ENCODE data around the gene DST. TPM values are rescaled to one million over a fixed set of nuclear protein-coding genes. Genes with fewer than 3 reads are reported as not detected.
A peak's percentile ranks its signal among the peaks of the same experiment; 100 is the strongest.

DST gene
- total RNA-seq, 4 donors from 2014 or later, result 410 to 588 (median 521) TPM

- TF ChIP-seq POLR2AphosphoS5 (IDR thresholded peaks at IDR 0.05), result no peak
- TF ChIP-seq CTCF (IDR thresholded peaks at IDR 0.05), result no peak
- TF ChIP-seq EP300 (IDR thresholded peaks at IDR 0.05), result no peak
- TF ChIP-seq POLR2A (IDR thresholded peaks at IDR 0.05; ENCODE audit: low read depth), result no peak
- Histone ChIP-seq H3K27me3 (no peaks in the 10 kb centered on the region), H3K4me3 (no peak overlapping the region), H3K36me3 (no peaks in the 10 kb centered on the region), H3K4me1 (peaks cover 0 to 22% (median 13%) of the 10 kb centered on the region in 4 donors), H3K9me3 (no peaks in the 10 kb centered on the region), H3K27ac (replicated peaks in 1 of 4) (no peak overlapping the region)
- 98% methylated on average over 23 of the region's 24 CpGs for WGBS
- no peak for DNase-seq (ENCODE audit: extremely low spot score)
- intact Hi-C loops (cut with DNase I), result no loop called here
Measured at GRCh38 chr6:56432194-56432593, 210.5 kb downstream of the DST start.

GRCh38 chr6:56430629-56431600 lies 211.8 kb downstream of the DST start:
- Histone ChIP-seq H3K27me3 (no peaks in the 10 kb centered on the region), H3K4me3 (no peak overlapping the region), H3K4me1 (peaks cover 0 to 13% (median 9%) of the 10 kb centered on the region in 4 donors), H3K27ac (replicated peaks in 1 of 4) (no peak overlapping the region), H3K36me3 (no peaks in the 10 kb centered on the region), H3K9me3 (no peaks in the 10 kb centered on the region)
- no peak for DNase-seq (ENCODE audit: extremely low spot score)
- WGBS, result 90% methylated on average over 34 of the region's 34 CpGs
- intact Hi-C loops (cut with DNase I), result no loop called here
- TF ChIP-seq POLR2A (IDR thresholded peaks at IDR 0.05; ENCODE audit: low read depth), result no peak
- TF ChIP-seq EP300 (IDR thresholded peaks at IDR 0.05), result no peak
- TF ChIP-seq POLR2AphosphoS5 (IDR thresholded peaks at IDR 0.05), result no peak
- no peak for TF ChIP-seq CTCF (IDR thresholded peaks at IDR 0.05)

- H3K36me3 ChIP-seq, result no peaks in the 10 kb centered on the region
- DNase-seq (ENCODE audit: extremely low spot score), result no peak
- peak overlapping the region in 3 of 4 donors; percentile 3 to 13 (median 4) for H3K27ac ChIP-seq (replicated peaks in 1 of 4)
- intact Hi-C loops (cut with DNase I), result no loop called here
- no peaks in the 10 kb centered on the region for H3K9me3 ChIP-seq
- 41% methylated on average over 4 of the region's 4 CpGs for WGBS
- TF ChIP-seq POLR2A (IDR thresholded peaks at IDR 0.05; ENCODE audit: low read depth), result no peak
- TF ChIP-seq CTCF (IDR thresholded peaks at IDR 0.05), result no peak
- no peak for TF ChIP-seq POLR2AphosphoS5 (IDR thresholded peaks at IDR 0.05)
- TF ChIP-seq EP300 (IDR thresholded peaks at IDR 0.05), result no peak
- H3K4me3 ChIP-seq, result no peak overlapping the region
- H3K4me1 ChIP-seq, result peaks cover 0 to 14% (median 12%) of the 10 kb centered on the region in 4 donors
- no peaks in the 10 kb centered on the region for H3K27me3 ChIP-seq
Measured at GRCh38 chr6:56424542-56425083, 218.1 kb downstream of the DST start.

GRCh38 chr6:56424064-56424463 lies 218.6 kb downstream of the DST start:
- Histone ChIP-seq H3K4me3 (no peak overlapping the region), H3K4me1 (peaks cover 0 to 14% (median 12%) of the 10 kb centered on the region in 4 donors), H3K27ac (replicated peaks in 1 of 4) (peak overlapping the region; percentile 3 to 29 (median 8)), H3K27me3 (no peaks in the 10 kb centered on the region), H3K9me3 (no peaks in the 10 kb centered on the region), H3K36me3 (no peaks in the 10 kb centered on the region)
- 86% methylated on average over 2 of the region's 2 CpGs for WGBS
- no peak for DNase-seq (ENCODE audit: extremely low spot score)
- no peak for TF ChIP-seq EP300 (IDR thresholded peaks at IDR 0.05)
- TF ChIP-seq CTCF (IDR thresholded peaks at IDR 0.05), result no peak
- no peak for TF ChIP-seq POLR2A (IDR thresholded peaks at IDR 0.05; ENCODE audit: low read depth)
- no peak for TF ChIP-seq POLR2AphosphoS5 (IDR thresholded peaks at IDR 0.05)
- intact Hi-C loops (cut with DNase I), result no loop called here

Data from esophagus muscularis mucosa (tissue), 4 donors.